ENCODE results near the gene KRTAP12-3. TPM values are rescaled to one million over a fixed set of nuclear protein-coding genes. Genes with fewer than 3 reads are reported as not detected.
"Not testable (repeated sequence)": the region's sequence is repeated elsewhere in the genome, so short reads cannot be mapped to it uniquely, and the experiment has no call there.

KRTAP12-3 gene
- total RNA-seq, 4 donors from 2014 or later: not detected

DNA sequence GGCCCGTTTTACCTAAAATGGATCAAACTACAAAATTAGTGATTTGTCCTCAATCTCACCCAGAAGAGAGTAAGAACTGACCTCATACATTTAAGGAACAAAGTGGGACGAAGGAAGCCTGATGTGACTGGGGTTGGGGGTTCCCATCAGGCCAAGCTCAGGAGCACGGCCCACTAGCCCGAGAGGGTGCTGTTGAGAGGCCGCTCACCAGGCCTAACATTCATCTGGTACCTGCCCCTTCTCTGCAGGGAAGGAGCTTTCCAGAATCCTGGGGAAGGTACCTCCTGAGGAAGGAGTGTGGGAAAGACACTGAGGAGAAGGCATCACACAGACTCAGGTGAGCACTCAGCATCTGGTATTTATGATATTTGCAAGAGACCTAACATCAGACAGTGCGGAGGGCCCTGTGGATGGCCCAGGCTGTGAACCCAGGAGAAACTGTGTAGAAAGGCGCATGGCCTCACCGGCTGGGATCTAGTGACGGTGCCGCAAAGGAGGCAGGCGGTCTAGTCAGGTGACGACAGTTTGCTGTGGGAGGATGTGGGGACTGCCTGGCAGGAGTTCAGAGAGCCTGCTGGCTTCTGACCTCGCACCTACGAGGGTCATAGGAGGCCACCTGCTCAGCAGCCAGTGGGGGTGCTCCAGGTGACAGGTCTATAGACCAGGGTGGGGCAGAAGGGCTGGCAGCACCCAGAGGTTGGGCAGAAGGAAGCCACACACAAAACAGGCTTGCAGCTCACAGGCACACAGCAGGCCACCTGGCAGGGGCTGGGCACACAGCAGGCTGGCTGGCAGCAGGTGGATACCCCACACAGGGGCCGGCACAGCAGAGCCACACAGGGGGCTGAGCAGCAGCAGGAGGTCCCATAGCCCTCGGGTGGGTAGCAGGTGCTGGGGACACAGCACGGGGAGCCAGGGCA lies 3.8 kb upstream of the KRTAP12-3 start:
- peak in 2 of 3 donors; percentile 39 to 69 for DNase-seq
- H3K27ac ChIP-seq: peak overlapping the region in 1 of 4 donors; percentile 46
- no peak overlapping the region for H3K4me3 ChIP-seq
- TF ChIP-seq POLR2A (IDR thresholded peaks at IDR 0.05): no peak
- H3K27me3 ChIP-seq: no peaks in the 10 kb centered on the region
- H3K4me1 ChIP-seq: no peaks in the 10 kb centered on the region
- H3K9me3 ChIP-seq: no peaks in the 10 kb centered on the region
- no peaks in the 10 kb centered on the region for H3K36me3 ChIP-seq

DNA sequence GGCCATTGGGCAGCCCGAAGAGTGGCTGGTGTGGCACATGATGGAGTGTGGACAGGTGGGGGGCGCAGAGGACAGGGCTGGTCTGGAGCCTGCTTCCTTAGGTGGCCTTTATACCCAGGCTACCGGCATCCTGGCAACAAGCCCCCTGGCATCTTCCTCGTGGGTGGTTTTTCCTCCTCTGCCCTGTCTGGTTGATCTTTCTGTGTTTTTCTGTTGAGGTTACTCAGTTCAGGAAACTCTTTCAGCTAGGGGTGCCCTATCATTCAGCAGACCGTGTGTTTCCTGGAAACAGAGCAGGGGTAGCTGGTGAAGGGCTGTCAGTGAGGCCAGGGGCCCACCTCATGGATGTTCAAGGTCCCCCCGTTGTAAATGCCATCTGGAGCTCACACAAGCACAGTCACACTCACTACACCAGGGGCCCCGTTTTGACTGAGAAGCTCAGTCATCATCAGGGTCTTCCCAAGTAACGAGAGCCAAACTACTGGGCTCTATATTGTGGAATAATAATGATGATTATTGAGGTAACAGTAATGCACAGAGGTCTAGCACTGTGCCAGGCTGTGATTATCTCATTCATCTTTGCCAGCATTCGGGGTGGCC lies 3.1 kb upstream of the KRTAP12-3 start, which contains the start of gene KRTAP12-4:
Gene KRTAP12-4, minus strand, starts transcription at position 84 of the 600 bp plus-strand sequence. Its CDS starts 45 bp downstream, at position 39.
- H3K9me3 ChIP-seq: no peaks in the 10 kb centered on the region
- H3K4me3 ChIP-seq: no peak within 1 kb of the TSS
- H3K27me3 ChIP-seq: no peaks in the 10 kb centered on the region
- H3K4me1 ChIP-seq: no peaks in the 10 kb centered on the region
- TF ChIP-seq POLR2A (IDR thresholded peaks at IDR 0.05): no peak
- TF ChIP-seq, protein P1, sequence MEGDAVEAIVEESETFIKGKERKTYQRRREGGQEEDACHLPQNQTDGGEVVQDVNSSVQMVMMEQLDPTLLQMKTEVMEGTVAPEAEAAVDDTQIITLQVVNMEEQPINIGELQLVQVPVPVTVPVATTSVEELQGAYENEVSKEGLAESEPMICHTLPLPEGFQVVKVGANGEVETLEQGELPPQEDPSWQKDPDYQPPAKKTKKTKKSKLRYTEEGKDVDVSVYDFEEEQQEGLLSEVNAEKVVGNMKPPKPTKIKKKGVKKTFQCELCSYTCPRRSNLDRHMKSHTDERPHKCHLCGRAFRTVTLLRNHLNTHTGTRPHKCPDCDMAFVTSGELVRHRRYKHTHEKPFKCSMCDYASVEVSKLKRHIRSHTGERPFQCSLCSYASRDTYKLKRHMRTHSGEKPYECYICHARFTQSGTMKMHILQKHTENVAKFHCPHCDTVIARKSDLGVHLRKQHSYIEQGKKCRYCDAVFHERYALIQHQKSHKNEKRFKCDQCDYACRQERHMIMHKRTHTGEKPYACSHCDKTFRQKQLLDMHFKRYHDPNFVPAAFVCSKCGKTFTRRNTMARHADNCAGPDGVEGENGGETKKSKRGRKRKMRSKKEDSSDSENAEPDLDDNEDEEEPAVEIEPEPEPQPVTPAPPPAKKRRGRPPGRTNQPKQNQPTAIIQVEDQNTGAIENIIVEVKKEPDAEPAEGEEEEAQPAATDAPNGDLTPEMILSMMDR (IDR thresholded peaks at IDR 0.05): no peak
- no peaks in the 10 kb centered on the region for H3K36me3 ChIP-seq
- H3K27ac ChIP-seq: peak within 1 kb of the TSS in 1 of 4 donors; percentile 46
- no peak for DNase-seq

DNA sequence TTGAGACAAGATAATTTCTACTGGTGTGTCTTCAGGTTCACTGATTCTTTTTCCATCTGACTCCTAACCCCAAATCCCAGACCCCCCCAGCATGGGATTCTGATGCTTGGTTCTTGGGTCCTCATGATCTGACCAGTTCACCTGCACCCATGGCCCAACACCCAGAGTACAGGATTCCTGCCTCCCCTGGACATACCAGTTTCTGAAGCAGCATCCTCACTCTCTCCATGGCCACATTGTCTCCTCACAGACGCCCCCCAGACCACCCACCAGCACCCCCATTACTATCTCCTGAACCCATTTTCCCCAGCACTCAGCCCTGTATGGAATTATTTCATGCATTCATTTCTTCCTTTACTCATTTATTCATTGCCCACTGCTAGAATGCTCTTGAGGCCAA lies 864 bp upstream of the KRTAP12-3 start:
- DNase-seq: no peak
- peak overlapping the region; percentile 33 to 63 (median 58) for H3K27ac ChIP-seq
- no peak for TF ChIP-seq POLR2A (IDR thresholded peaks at IDR 0.05)
- TF ChIP-seq, protein P1 (IDR thresholded peaks at IDR 0.05): no peak
- H3K4me3 ChIP-seq: no peak overlapping the region
- H3K4me1 ChIP-seq: no peaks in the 10 kb centered on the region
- H3K9me3 ChIP-seq: no peaks in the 10 kb centered on the region
- H3K36me3 ChIP-seq: no peaks in the 10 kb centered on the region
- H3K27me3 ChIP-seq: no peaks in the 10 kb centered on the region

DNA sequence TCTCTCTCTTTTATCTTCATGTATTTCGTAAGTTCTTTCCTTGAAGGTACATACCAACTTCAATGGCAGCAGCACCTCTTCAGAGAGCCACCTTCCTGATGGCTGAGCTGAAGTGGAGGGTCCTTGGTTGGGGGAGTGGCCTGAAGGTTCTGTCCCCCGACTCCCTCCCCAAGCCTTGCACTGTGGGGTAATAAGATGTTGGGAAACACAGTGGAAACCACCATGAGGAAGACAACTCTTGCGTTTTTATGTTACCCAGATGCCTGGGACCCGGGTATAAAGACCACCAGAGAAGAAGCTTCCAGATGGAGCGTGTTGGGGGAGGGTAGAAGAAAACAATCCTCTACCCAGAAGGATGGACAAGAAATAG lies 794 bp downstream of the KRTAP12-3 start:
- H3K36me3 ChIP-seq: no peaks in the 10 kb centered on the region
- DNase-seq: no peak
- no peaks in the 10 kb centered on the region for H3K9me3 ChIP-seq
- H3K4me3 ChIP-seq: no peak overlapping the region
- H3K27ac ChIP-seq: peak overlapping the region; percentile 25 to 82 (median 63)
- no peaks in the 10 kb centered on the region for H3K27me3 ChIP-seq
- H3K4me1 ChIP-seq: no peaks in the 10 kb centered on the region
- TF ChIP-seq, protein P1 (IDR thresholded peaks at IDR 0.05): no peak
- TF ChIP-seq POLR2A (IDR thresholded peaks at IDR 0.05): no peak

DNA sequence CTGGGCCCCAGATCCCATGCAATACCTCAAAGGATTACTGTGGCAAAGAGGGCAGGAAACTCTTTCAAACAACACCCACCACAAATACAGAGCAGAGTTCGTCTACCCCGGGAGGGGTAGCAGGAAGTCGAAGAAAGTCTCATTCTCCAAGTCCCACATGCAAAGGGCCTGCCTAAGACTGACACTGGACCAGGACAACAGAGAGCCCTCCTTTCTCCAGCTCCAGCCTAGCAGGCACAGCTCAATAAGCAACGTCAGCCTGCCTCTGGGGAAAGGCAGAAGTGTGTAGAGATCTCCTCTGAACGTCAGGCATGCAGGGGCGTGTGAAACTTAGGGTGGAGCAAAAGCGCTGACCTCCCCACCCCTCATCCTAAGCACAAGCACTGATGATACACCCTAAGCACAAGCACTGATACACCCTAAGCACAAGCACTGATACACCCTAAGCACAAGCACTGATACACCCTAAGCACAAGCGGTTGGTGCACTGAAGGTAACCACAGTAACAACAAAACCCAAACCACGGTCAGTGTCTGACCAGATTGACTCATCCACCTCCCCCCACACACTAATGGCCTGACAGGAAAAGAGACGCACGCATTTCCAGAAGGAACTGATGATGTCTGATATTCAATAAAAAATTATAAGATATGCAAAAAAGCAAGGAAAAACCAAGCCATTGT lies 1.3 kb downstream of the KRTAP12-3 start:
- no peak for DNase-seq
- no peaks in the 10 kb centered on the region for H3K4me1 ChIP-seq
- H3K27ac ChIP-seq: peak overlapping the region in 3 of 4 donors; percentile 25 to 82 (median 59)
- no peak overlapping the region for H3K4me3 ChIP-seq
- H3K27me3 ChIP-seq: no peaks in the 10 kb centered on the region
- no peaks in the 10 kb centered on the region for H3K9me3 ChIP-seq
- H3K36me3 ChIP-seq: no peaks in the 10 kb centered on the region
- TF ChIP-seq, protein P1 (IDR thresholded peaks at IDR 0.05): no peak
- no peak for TF ChIP-seq POLR2A (IDR thresholded peaks at IDR 0.05)

DNA sequence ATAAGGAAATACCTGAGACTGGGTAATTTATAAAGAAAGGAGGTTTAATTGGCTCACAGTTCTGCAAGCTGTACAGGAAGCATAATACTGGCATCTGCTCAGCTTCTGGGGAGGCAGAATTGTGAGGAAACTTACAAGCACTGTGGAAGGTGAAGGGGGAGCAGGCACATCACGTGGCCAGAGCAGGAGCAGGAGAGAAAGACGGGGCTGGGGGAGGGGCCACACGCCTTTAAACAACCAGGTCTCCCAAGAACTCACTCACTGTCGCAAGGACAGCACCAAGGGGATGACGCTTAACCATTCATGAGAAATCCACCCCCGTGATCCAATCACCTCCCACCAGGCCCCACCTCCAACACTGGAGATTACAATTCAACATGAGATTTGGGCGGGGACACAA lies 3.8 kb downstream of the KRTAP12-3 start:
- not testable (repeated sequence) for H3K36me3 ChIP-seq, H3K4me3 ChIP-seq, H3K4me1 ChIP-seq, H3K27ac ChIP-seq, H3K27me3 ChIP-seq, DNase-seq, H3K9me3 ChIP-seq
